HepG2 (cell line): Measurements from ENCODE around the gene PARD3. TPM values are rescaled to one million over a fixed set of nuclear protein-coding genes. Genes with fewer than 3 reads are reported as not detected.

Experiments
- ATAC-seq: fragments of 200-7000 bp; cut with Tn5 transposase; 3 replicates; pipeline ENCODE4 v1.9.1; 2020; ENCODE audit warnings: mild to moderate bottlenecking, moderate library complexity
- BruUV-seq: library from RNA; stranded (reverse); fragments of 400-500 nt; replicated peaks from 2 replicates; lab custom pipeline; 2021; lab: Mats Ljungman, UMichigan
- CTCF ChIA-PET: fragments of 300-600 bp; formaldehyde crosslinking; extraction: SDS; loops from one replicate; lab custom pipeline; 2021; ENCODE audit warnings: low total read pairs, inconsistent platforms, low intra/inter-chr PET ratio; lab: Yijun Ruan, JAX
- POLR2A ChIA-PET: fragments of 350-600 bp; sonication (Branson Sonifier 250); formaldehyde crosslinking; loops from one replicate; lab custom pipeline; 2020; ENCODE audit warnings: antibody characterized with exemption, inconsistent platforms; lab: Yijun Ruan, JAX
- DNase-seq: peaks from one replicate; pipeline ENCODE4 v3.0.0-alpha.2; 2015; ENCODE audit warnings: low spot score
- FAIRE-seq: peaks from 3 replicates; lab custom pipeline; 2011; peaks lifted over from hg19 to GRCh38; lab: Jason Lieb, UNC
- H2AFZ ChIP-seq: one replicate; pipeline ENCODE4 v1.6.1; 2011; ENCODE audit warnings: low read length, inconsistent platforms
- H3K27ac ChIP-seq: fragments of 300-600 bp; 3 replicates; pipeline ENCODE4 v1.8.0; 2011; ENCODE audit warnings: mixed run types, mild to moderate bottlenecking, mixed read lengths, low read length, inconsistent platforms; ENCODE audit not compliant: insufficient read depth; ENCODE audit errors: extremely low read length
- H3K27me3 ChIP-seq, 2 experiments: fragments of 200-600 bp in 1 of 2; 2 replicates in 1 of 2; 3 replicates in 1 of 2; pipeline versions ENCODE4 v1.6.0 to v1.8.0; 2011; ENCODE audit warnings: low read length in 2 of 2, mild to moderate bottlenecking in 2 of 2, moderate library complexity in 2 of 2, inconsistent platforms in 1 of 2; ENCODE audit not compliant: insufficient read depth in 2 of 2, control insufficient read depth in 1 of 2
- H3K36me3 ChIP-seq, 2 experiments: fragments of 200-600 bp in 1 of 2; replicated peaks in 1 of 2; 2 replicates in 1 of 2; 3 replicates in 1 of 2; pipeline versions ENCODE4 v1.5.1 to v1.8.0; 2011; ENCODE audit warnings: low read length in 2 of 2, inconsistent platforms in 1 of 2; ENCODE audit not compliant: insufficient read depth in 2 of 2, control insufficient read depth in 1 of 2
- H3K4me1 ChIP-seq: 2 replicates; pipeline ENCODE4 v1.5.1; 2012; ENCODE audit warnings: low read length, inconsistent platforms; ENCODE audit not compliant: insufficient read depth
- H3K4me2 ChIP-seq: 2 replicates; pipeline ENCODE4 v1.6.0; 2011; ENCODE audit warnings: low read depth, low read length, inconsistent platforms
- H3K4me3 ChIP-seq, 3 experiments: fragments of 200-600 bp in 1 of 3; sonication (generic), shearing (Covaris generic) in 1 of 3; replicated peaks in 1 of 3; 2 replicates each; pipeline ENCODE4 v1.5.1; 2011 to 2016; ENCODE audit warnings: low read length in 3 of 3, inconsistent platforms in 2 of 3, low read depth in 2 of 3, mild to moderate bottlenecking in 2 of 3, control low read depth in 1 of 3, mixed read lengths in 1 of 3; ENCODE audit not compliant: insufficient read depth in 1 of 3
- H3K79me2 ChIP-seq: one replicate; pipeline ENCODE4 v1.6.1; 2011; ENCODE audit warnings: low read length, inconsistent platforms; ENCODE audit not compliant: insufficient read depth
- H3K9ac ChIP-seq: 2 replicates; pipeline ENCODE4 v1.6.0; 2011; ENCODE audit warnings: mild to moderate bottlenecking, low read depth, low read length, inconsistent platforms; ENCODE audit not compliant: insufficient read depth
- H3K9me3 ChIP-seq: 2 replicates; pipeline ENCODE4 v1.5.1; 2012; ENCODE audit warnings: mild to moderate bottlenecking, low read length
- H4K20me1 ChIP-seq: 2 replicates; pipeline ENCODE4 v1.6.0; 2011; ENCODE audit warnings: inconsistent platforms, mild to moderate bottlenecking, low read length, moderate library complexity; ENCODE audit not compliant: insufficient read depth
- FOXA1 ChIP-seq, 2 experiments: fragments of 450-650 bp in 1 of 2; sonication (generic) in 1 of 2; formaldehyde crosslinking in 1 of 2; IDR thresholded peaks; 2 replicates each; pipeline versions ENCODE4 v1.4.0 to v1.6.1; 2016 to 2020; ENCODE audit warnings: missing genetic modification reagents in 1 of 2
- FOXA3 ChIP-seq: IDR thresholded peaks from 2 replicates; pipeline ENCODE4 v1.6.1; 2016; ENCODE audit warnings: missing genetic modification reagents, missing compliant biosample characterization
- FOXO1 ChIP-seq: sonication (generic); formaldehyde crosslinking; IDR thresholded peaks from 2 replicates; pipeline ENCODE4 v1.4.0; 2020; ENCODE audit warnings: missing genetic modification reagents
- GATAD2A ChIP-seq: IDR thresholded peaks from 2 replicates; pipeline ENCODE4 v1.6.1; 2016
- POGZ ChIP-seq: sonication (generic); formaldehyde crosslinking; IDR thresholded peaks from 2 replicates; pipeline ENCODE4 v1.4.0; 2020; ENCODE audit warnings: mild to moderate bottlenecking, missing genetic modification reagents
- SIX1 ChIP-seq: sonication (generic); formaldehyde crosslinking; IDR thresholded peaks from 2 replicates; pipeline ENCODE4 v1.4.0; 2020; ENCODE audit warnings: missing genetic modification reagents, borderline replicate concordance
- TBX3 ChIP-seq: fragments of 450-650 bp; IDR thresholded peaks from 2 replicates; pipeline ENCODE4 v1.6.1; 2017; ENCODE audit warnings: antibody characterized with exemption, mild to moderate bottlenecking, inconsistent platforms, borderline replicate concordance
- ZKSCAN8 ChIP-seq: IDR thresholded peaks from 2 replicates; pipeline ENCODE4 v1.6.1; 2016; ENCODE audit warnings: borderline replicate concordance, missing genetic modification reagents, missing compliant biosample characterization
- WGBS: methylation state at CpG from one replicate; pipeline ENCODE4 v1.1.6; 2017; ENCODE audit warnings: low lambda C conversion rate; 5-methylcytosine and 5-hydroxymethylcytosine counted together
- in situ Hi-C: cut with HindIII; loops from 2 replicates; pipeline ENCODE4 v1.10.0; 2017; ENCODE audit warnings: low pct_unique_long_range_greater_than_20kb; ENCODE audit not compliant: extremely low pct_ligation_motif_present
- intact Hi-C: fragments of 100-400 bp; cut with micrococcal nuclease; formaldehyde crosslinking; loops from one replicate; pipeline ENCODE4 v1.10.0; 2022; ENCODE audit not compliant: unreplicated experiment
- polyA plus RNA-seq, 8 experiments: library from polyadenylated mRNA; depleted of rRNA in 3 of 8; stranded (reverse) in 7 of 8; unstranded in 1 of 8; fragments of >200 nt; fragmentation: Illumina TruSeq in 4 of 8; extraction: Trizol in 4 of 8; gene quantifications; 2 replicates each; pipeline versions ENCODE4 v1.2.1 to v1.2.3, GENCODE V29; 2011 to 2016; ENCODE audit warnings: low read depth in 4 of 8, missing spikeins in 1 of 8, mixed read lengths in 1 of 8; ENCODE audit not compliant: insufficient read depth in 1 of 8
- total RNA-seq, 5 experiments: library from RNA; depleted of rRNA; stranded (reverse); fragments of >200 nt; fragmentation: Illumina TruSeq; extraction: Trizol; gene quantifications; 2 replicates each; pipeline ENCODE4 v1.2.3, GENCODE V29; 2016; ENCODE audit warnings: low read depth in 1 of 5
- TF ChIP-seq, protein P1 (sequence below): IDR thresholded peaks from 2 replicates; pipeline ENCODE4 v1.4.0; 2020; ENCODE audit warnings: mild to moderate bottlenecking, missing genetic modification reagents
- TF ChIP-seq, protein P2 (sequence below): sonication (generic); formaldehyde crosslinking; IDR thresholded peaks from 2 replicates; pipeline ENCODE4 v1.8.1; 2023; ENCODE audit warnings: mild to moderate bottlenecking, missing genetic modification reagents
- TF ChIP-seq, protein P3 (sequence below): IDR thresholded peaks from 2 replicates; pipeline ENCODE4 v1.6.1; 2016; ENCODE audit warnings: missing biosample characterization, missing genetic modification reagents, low read depth

Gene PARD3
- total and polyA plus RNA-seq, 2 of the 13 experiments (the other 11 are each of a cell fraction or from before 2014, with no cell fraction given): 40.9 to 60.0 TPM

DNA sequence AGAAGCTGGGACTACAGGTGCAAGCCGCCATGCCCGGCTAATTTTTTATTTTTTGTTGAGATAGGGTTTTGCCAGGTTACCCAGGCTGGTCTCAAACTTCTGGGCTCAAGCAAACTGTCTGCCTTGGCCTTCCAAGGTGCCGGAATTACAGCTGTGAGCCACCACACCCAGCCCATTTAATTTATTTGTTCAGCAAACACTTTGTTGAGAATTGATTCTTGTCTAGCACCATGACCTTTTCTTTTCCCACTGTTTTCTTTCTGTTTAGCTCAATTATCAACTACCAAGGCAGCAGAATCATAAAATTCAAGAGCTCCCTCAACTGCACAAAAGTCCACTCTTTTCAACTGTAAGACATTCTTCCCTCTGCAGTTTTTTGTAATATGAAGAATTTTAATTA is 47.8 kb upstream of the PARD3 start:
- Histone ChIP-seq H3K36me3 (no peaks in the 10 kb centered on the region), H3K27me3 (peaks cover 0 to 2% of the 10 kb centered on the region in 2 experiments; a peak in 1 of 5 replicates), H3K4me3 (no peak overlapping the region), H3K4me2 (no peak overlapping the region), H2AFZ (no peak overlapping the region), H3K4me1 (peaks cover 27% of the 10 kb centered on the region), H3K9me3 (no peaks in the 10 kb centered on the region), H3K79me2 (no peaks in the 10 kb centered on the region), H3K27ac (no peak overlapping the region), H4K20me1 (no peaks in the 10 kb centered on the region), H3K9ac (no peak overlapping the region)
- DNase-seq (no peak), FAIRE-seq (no peak), ATAC-seq (no peak)
- WGBS: 35% methylated on average over 3 of the region's 3 CpGs
- intact Hi-C loops (no loop called here), in situ Hi-C loops (no loop called here)
- ChIA-PET CTCF (no interaction called here), POLR2A (no interaction called here)
- TF ChIP-seq TBX3 (peak; percentile 15; the same call in 1 of the 2 replicates), FOXO1 (CRISPR knock-in tag) (no peak)
- BruUV-seq: no TSS peak

DNA sequence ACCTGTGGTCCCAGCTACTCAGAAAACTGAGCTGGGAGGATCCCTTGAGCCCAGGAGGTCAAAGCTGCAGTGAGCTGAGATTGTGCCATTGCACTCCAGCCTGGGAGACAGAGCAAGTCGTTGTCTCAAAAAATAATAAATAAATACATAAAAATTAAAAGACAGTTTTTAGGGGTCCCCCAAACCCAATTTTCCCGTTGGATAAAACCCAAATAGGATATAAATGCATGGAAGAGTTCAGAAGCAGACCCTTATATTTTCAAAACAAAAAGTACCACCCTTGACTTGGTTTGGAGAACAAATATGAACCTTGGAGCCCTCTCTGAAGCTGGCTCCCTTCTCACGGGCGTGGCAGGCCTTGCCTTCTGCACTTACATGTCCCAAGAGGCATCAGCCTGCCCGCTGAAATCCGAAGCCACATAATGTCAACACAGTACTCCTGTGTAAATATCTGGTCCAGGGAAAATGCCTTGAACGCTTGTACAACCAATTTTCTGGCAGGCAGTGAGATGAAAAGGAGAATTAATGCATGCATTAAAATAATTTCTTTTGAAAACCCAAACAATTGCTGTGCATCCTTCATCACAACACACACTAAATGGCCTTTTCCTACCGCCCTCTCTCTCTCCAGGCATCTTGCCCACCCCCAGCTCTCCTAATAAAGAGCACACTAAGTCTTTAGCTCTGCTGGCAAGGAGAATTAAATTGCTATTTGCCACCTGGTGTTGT is 46.4 kb upstream of the PARD3 start:
- Histone ChIP-seq H3K4me1 (peaks cover 35% of the 10 kb centered on the region), H3K9ac (no peak overlapping the region), H3K4me2 (peak overlapping the region; percentile 26; the same call in 1 of the 2 replicates), H3K9me3 (no peaks in the 10 kb centered on the region), H3K27me3 (peaks cover 0 to 2% of the 10 kb centered on the region in 2 experiments; a peak in 1 of 5 replicates), H4K20me1 (no peaks in the 10 kb centered on the region), H2AFZ (no peak overlapping the region), H3K79me2 (no peaks in the 10 kb centered on the region), H3K4me3 (no peak overlapping the region), H3K36me3 (no peaks in the 10 kb centered on the region), H3K27ac (no peak overlapping the region)
- peak; percentile 27 for DNase-seq
- ATAC-seq: peak; percentile 64
- ChIA-PET CTCF (no interaction called here), POLR2A (no interaction called here)
- BruUV-seq: no TSS peak
- no peak for FAIRE-seq
- 5% methylated on average over 8 of the region's 8 CpGs for WGBS
- intact Hi-C loops: no loop called here
- in situ Hi-C loops: no loop called here
- TF ChIP-seq SIX1 (CRISPR knock-in tag) (0 out of 2 replicates have a peak, but pooled peaks have one; percentile 20), ZKSCAN8 (CRISPR knock-in tag) (no peak), FOXA3 (peak; percentile 66), GATAD2A (CRISPR knock-in tag) (peak; percentile 38; the same call in 1 of the 2 replicates), FOXA1 (IDR thresholded peaks at IDR 0.05) (no peak), FOXA1 (CRISPR knock-in tag; IDR thresholded peaks at IDR 0.05) (peak; percentile 82), POGZ (CRISPR knock-in tag) (no peak)
- TF ChIP-seq, protein P1, sequence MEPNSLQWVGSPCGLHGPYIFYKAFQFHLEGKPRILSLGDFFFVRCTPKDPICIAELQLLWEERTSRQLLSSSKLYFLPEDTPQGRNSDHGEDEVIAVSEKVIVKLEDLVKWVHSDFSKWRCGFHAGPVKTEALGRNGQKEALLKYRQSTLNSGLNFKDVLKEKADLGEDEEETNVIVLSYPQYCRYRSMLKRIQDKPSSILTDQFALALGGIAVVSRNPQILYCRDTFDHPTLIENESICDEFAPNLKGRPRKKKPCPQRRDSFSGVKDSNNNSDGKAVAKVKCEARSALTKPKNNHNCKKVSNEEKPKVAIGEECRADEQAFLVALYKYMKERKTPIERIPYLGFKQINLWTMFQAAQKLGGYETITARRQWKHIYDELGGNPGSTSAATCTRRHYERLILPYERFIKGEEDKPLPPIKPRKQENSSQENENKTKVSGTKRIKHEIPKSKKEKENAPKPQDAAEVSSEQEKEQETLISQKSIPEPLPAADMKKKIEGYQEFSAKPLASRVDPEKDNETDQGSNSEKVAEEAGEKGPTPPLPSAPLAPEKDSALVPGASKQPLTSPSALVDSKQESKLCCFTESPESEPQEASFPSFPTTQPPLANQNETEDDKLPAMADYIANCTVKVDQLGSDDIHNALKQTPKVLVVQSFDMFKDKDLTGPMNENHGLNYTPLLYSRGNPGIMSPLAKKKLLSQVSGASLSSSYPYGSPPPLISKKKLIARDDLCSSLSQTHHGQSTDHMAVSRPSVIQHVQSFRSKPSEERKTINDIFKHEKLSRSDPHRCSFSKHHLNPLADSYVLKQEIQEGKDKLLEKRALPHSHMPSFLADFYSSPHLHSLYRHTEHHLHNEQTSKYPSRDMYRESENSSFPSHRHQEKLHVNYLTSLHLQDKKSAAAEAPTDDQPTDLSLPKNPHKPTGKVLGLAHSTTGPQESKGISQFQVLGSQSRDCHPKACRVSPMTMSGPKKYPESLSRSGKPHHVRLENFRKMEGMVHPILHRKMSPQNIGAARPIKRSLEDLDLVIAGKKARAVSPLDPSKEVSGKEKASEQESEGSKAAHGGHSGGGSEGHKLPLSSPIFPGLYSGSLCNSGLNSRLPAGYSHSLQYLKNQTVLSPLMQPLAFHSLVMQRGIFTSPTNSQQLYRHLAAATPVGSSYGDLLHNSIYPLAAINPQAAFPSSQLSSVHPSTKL (CRISPR knock-in tag): 0 out of 2 replicates have a peak, but pooled peaks have one; percentile 35
- TF ChIP-seq, protein P2, sequence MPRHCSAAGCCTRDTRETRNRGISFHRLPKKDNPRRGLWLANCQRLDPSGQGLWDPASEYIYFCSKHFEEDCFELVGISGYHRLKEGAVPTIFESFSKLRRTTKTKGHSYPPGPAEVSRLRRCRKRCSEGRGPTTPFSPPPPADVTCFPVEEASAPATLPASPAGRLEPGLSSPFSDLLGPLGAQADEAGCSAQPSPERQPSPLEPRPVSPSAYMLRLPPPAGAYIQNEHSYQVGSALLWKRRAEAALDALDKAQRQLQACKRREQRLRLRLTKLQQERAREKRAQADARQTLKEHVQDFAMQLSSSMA: no peak
- TF ChIP-seq, protein P3, sequence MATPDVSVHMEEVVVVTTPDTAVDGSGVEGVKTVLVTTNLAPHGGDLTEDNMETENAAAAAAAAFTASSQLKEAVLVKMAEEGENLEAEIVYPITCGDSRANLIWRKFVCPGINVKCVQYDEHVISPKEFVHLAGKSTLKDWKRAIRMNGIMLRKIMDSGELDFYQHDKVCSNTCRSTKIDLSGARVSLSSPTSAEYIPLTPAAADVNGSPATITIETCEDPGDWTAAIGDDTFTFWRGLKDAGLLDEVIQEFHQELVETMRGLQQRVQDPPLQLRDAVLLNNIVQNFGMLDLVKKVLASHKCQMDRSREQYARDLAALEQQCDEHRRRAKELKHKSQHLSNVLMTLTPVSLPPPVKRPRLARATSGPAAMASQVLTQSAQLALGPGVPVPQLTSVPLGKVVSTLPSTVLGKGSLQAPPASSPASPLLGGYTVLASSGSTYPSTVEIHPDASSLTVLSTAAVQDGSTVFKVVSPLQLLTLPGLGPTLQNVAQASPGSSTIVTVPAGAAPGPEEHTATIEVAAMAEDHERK: no peak
